Pons (tissue), 1 donor: ENCODE results near the gene POLR1C.
"Not testable (repeated sequence)": the region's sequence is repeated elsewhere in the genome, so short reads cannot be mapped to it uniquely, and the experiment has no call there.

ENCODE experiments used
- DNase-seq: peaks from one replicate; pipeline ENCODE4 v3.0.0-alpha.2; 2016; ENCODE audit warnings: low spot score

POLR1C gene

GRCh38 chr6:43509984-43510826 is 6.7 kb upstream of the POLR1C start, which contains the start of gene LRRC73:
Gene LRRC73 (minus strand): TSS chr6:43510346. CDS start chr6:43509785, 561 bp downstream.
- DNase-seq = peak; percentile 63

GRCh38 chr6:43510827-43511163 is 6.1 kb upstream of the POLR1C start:
- DNase-seq = no peak

GRCh38 chr6:43511824-43512415 is 5.0 kb upstream of the POLR1C start:
- DNase-seq = no peak

GRCh38 chr6:43515808-43516207 is 1.1 kb upstream of the POLR1C start:
- no peak for DNase-seq

- peak; percentile 42 for DNase-seq
Measured at GRCh38 chr6:43516367-43516696, 557 bp upstream of the POLR1C start.

- no peak for DNase-seq
Measured at GRCh38 chr6:43517505-43518357, 842 bp downstream of the POLR1C start.

GRCh38 chr6:43520097-43520496 is 3.2 kb downstream of the POLR1C start:
- no peak for DNase-seq

GRCh38 chr6:43521836-43522235 is 4.9 kb downstream of the POLR1C start:
- no peak for DNase-seq

GRCh38 chr6:43522547-43523261 is 5.8 kb downstream of the POLR1C start:
- DNase-seq = no peak

GRCh38 chr6:43523284-43523683 is 6.4 kb downstream of the POLR1C start:
- DNase-seq = no peak

GRCh38 chr6:43524483-43524961 is 7.6 kb downstream of the POLR1C start:
- DNase-seq = no peak

GRCh38 chr6:43532201-43532600 is 15.3 kb downstream of the POLR1C start:
- DNase-seq = no peak

- DNase-seq = not testable (repeated sequence)
Measured at GRCh38 chr6:43538986-43539385, 22.1 kb downstream of the POLR1C start.

- not testable (repeated sequence) for DNase-seq
Measured at GRCh38 chr6:43539409-43539808, 22.5 kb downstream of the POLR1C start.

GRCh38 chr6:43540507-43540906 is 23.6 kb downstream of the POLR1C start:
- no peak for DNase-seq

- DNase-seq = no peak
Measured at GRCh38 chr6:43541774-43542471, 25.0 kb downstream of the POLR1C start.

- DNase-seq = no peak
Measured at GRCh38 chr6:43544461-43544860, 27.6 kb downstream of the POLR1C start.

- DNase-seq = no peak
Measured at GRCh38 chr6:43547222-43547621, 30.3 kb downstream of the POLR1C start.

GRCh38 chr6:43557620-43558019 is 40.7 kb downstream of the POLR1C start:
- not testable (repeated sequence) for DNase-seq

GRCh38 chr6:43559328-43559727 is 42.4 kb downstream of the POLR1C start:
- DNase-seq = no peak

- no peak for DNase-seq
Measured at GRCh38 chr6:43570876-43571441, 54.1 kb downstream of the POLR1C start.
